Activated CD4-positive, alpha-beta T cell treated with anti-CD3 and anti-CD28 coated beads, Interleukin-2, amount 10 ng/mL, durations not matched to agents 7 days and 5 days (primary cell): Measurements from ENCODE around the gene ZNF441. TPM values are rescaled to one million over a fixed set of nuclear protein-coding genes. Genes with fewer than 3 reads are reported as not detected.
"Not testable (repeated sequence)": the region's sequence is repeated elsewhere in the genome, so short reads cannot be mapped to it uniquely, and the experiment has no call there.

Experiments
- CTCF ChIA-PET: fragments of 350-600 bp; sonication (Branson Sonifier 250); formaldehyde crosslinking; loops from one replicate; lab custom pipeline; 2021; ENCODE audit warnings: antibody characterized with exemption; lab: Charles Lee
- POLR2A ChIA-PET: fragments of 350-600 bp; sonication (Branson Sonifier 250); formaldehyde crosslinking; loops from one replicate; lab custom pipeline; 2021; ENCODE audit warnings: antibody characterized with exemption; lab: Charles Lee
- DNase-seq: peaks from one replicate; pipeline ENCODE4 v3.0.0-alpha.2; 2020
- H3K27ac Mint-ChIP-seq: one replicate; pipeline ENCODE4 v1.8.0; 2021; ENCODE audit warnings: mild to moderate bottlenecking, moderate library complexity, mixed read lengths
- H3K27me3 Mint-ChIP-seq: one replicate; pipeline ENCODE4 v1.8.0; 2021; ENCODE audit warnings: mixed read lengths
- H3K36me3 Mint-ChIP-seq: one replicate; pipeline ENCODE4 v1.8.0; 2021; ENCODE audit warnings: low read depth, mixed read lengths
- H3K4me1 Mint-ChIP-seq: one replicate; pipeline ENCODE4 v1.8.0; 2021; ENCODE audit warnings: mixed read lengths
- H3K4me3 Mint-ChIP-seq: one replicate; pipeline ENCODE4 v1.8.0; 2021; ENCODE audit warnings: mild to moderate bottlenecking, moderate library complexity, mixed read lengths
- H3K9me3 Mint-ChIP-seq: one replicate; pipeline ENCODE4 v1.8.0; 2021; ENCODE audit warnings: mixed read lengths
- total RNA-seq, 2 experiments: library from RNA; stranded (reverse); gene quantifications; one replicate each; pipeline ENCODE4 v1.2.3, GENCODE V29; 2021

ZNF441 gene
- total RNA-seq, 2 experiments from 2014 or later, result 7.3 to 8.2 TPM

DNA sequence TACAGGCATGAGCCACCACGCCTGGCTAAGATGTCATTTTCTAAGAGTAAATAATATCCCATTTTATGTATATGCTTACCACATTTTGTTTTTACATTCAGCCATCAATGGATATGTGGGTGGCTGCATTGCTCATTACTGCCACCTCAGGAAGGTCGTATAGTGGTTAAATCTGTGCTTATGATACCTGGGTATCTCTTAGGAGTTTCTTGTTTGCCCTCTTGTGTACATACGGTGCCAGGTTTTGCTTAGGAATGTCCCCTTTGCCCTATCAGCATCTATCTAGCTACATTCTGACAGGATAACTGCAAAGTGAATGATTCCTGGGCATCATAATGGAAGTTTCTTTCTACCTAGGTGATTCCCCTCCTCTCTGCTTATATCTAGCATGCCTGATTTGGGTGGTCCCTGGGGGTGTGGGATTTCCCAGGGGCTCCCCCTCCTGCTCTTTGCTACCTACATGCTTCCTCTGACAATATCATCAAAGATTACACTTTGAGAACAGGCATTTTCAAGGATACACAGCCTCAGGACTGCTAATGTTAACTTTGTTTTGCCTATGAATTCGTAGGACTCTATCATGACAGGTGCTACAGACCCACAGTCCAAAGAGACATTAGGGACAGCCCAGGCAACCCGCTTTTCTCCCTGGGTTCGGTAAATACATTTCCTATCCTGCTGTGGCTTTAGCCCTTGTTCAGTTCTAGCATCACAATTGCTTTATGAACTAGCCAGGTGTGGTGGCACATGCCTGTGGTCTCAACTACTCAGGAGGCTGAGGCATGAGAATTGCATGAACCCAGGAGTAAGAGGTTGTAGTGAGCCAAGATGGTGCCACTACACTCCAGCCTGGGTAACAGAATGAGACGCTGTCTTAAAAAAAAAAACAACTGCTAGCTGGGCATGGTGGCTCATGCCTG, 62.4 kb downstream of the ZNF441 start:
- H3K4me1 Mint-ChIP-seq, DNase-seq, POLR2A ChIA-PET, H3K4me3 Mint-ChIP-seq, CTCF ChIA-PET, H3K27ac Mint-ChIP-seq, H3K27me3 Mint-ChIP-seq: not testable (repeated sequence)
- Mint-ChIP-seq H3K36me3 (peaks cover 80% of the 10 kb centered on the region), H3K9me3 (peaks cover 61% of the 10 kb centered on the region)

DNA sequence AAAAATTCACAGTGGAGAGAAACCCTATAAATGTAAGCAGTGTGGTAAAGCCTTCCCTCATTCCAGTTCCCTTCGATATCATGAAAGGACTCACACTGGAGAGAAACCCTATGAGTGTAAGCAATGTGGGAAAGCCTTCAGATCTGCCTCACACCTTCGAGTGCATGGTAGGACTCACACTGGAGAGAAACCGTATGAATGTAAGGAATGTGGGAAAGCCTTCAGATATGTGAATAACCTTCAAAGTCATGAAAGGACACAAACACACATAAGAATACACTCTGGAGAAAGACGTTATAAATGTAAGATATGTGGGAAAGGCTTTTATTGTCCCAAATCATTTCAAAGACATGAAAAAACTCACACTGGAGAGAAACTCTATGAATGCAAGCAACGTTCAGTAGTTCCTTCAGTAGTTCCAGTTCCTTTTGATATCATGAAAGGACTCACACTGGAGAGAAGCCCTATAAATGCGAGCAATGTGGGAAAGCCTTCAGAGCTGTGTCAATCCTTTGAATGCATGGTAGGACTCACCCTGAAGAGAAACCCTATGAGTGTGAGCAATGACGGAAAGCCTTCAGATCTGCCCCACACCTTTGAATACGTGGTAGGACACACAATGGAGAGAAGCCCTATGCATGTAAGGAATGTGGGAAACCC, 65.6 kb downstream of the ZNF441 start:
- H3K9me3 Mint-ChIP-seq, result peaks cover 65% of the 10 kb centered on the region

DNA sequence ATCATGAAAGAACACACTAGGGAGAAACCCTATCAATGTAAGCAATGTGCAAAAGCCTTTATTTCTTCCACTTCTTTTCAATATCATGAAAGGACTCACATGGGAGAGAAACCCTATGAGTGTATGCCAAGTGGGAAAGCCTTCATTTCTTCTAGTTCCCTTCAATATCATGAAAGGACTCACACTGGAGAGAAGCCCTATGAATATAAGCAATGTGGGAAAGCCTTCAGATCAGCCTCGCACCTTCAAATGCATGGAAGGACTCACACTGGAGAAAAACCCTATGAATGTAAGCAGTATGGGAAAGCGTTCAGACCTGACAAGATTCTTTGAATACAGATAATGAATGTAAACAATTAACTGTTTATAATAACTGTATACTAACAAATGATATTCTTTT, 66.7 kb downstream of the ZNF441 start:
- no peak overlapping the region for H3K4me3 Mint-ChIP-seq
- DNase-seq, result no peak
- H3K9me3 Mint-ChIP-seq, result peaks cover 60% of the 10 kb centered on the region
- no peak overlapping the region for H3K27ac Mint-ChIP-seq
- peaks cover 55% of the 10 kb centered on the region for H3K36me3 Mint-ChIP-seq
- H3K27me3 Mint-ChIP-seq, result no peaks in the 10 kb centered on the region
- no peaks in the 10 kb centered on the region for H3K4me1 Mint-ChIP-seq
- CTCF ChIA-PET, result no interaction called here
- POLR2A ChIA-PET, result no interaction called here

More for the DNA sequence above, 65.6 kb downstream of the ZNF441 start:
- Mint-ChIP-seq H3K27ac (no peak overlapping the region), H3K4me3 (no peak overlapping the region), H3K36me3 (peaks cover 65% of the 10 kb centered on the region), H3K4me1 (no peaks in the 10 kb centered on the region), H3K27me3 (no peaks in the 10 kb centered on the region)
- no peak for DNase-seq
- POLR2A ChIA-PET, result no interaction called here
- CTCF ChIA-PET, result no interaction called here

Other genes with a start within 250 kb of the ZNF441 start
- 10 to 100 TPM; 21.6 to 28.8 TPM for gene ECSIT, start 237.9 kb upstream of the ZNF441 start, total RNA-seq
- gene CNN1, start 228.1 kb upstream of the ZNF441 start, total RNA-seq, result not detected
- gene ELOF1, start 207.8 kb upstream of the ZNF441 start, total RNA-seq, result 10 to 100 TPM; 52.2 to 53.9 TPM
- 10 to 100 TPM; 27.5 to 33.9 TPM for gene ACP5, start 189.4 kb upstream of the ZNF441 start, total RNA-seq
- gene ZNF627, start 169.5 kb upstream of the ZNF441 start, total RNA-seq, result 1 to 10 TPM; 4.6 to 4.7 TPM
- 1 to 10 TPM; 6.7 to 7.4 TPM for gene ZNF823, start 28.1 kb upstream of the ZNF441 start, total RNA-seq
- 1 to 10 TPM; 1.1 to 1.4 TPM for gene ZNF491, start 31.5 kb downstream of the ZNF441 start, total RNA-seq
- 10 to 100 TPM; 13.6 to 16.3 TPM for gene ZNF440, start 47.3 kb downstream of the ZNF441 start, total RNA-seq
- 1 to 10 TPM; 8.3 to 9.7 TPM for gene ZNF439, start 81.7 kb downstream of the ZNF441 start, total RNA-seq
- gene ZNF69, start 120.8 kb downstream of the ZNF441 start, total RNA-seq, result 1 to 10 TPM; 4.2 to 4.5 TPM
- gene ZNF700, start 158.1 kb downstream of the ZNF441 start, total RNA-seq, result 10 to 100 TPM; 21.2 to 22.1 TPM
- gene ZNF763, start 198.0 kb downstream of the ZNF441 start, total RNA-seq, result 1 to 10 TPM; 1.9 to 2.1 TPM